K562 (cell line): ENCODE results near the gene NME4. TPM values are rescaled to one million over a fixed set of nuclear protein-coding genes. Genes with fewer than 3 reads are reported as not detected.

Experiments used
- ATAC-seq: fragments of 200-7000 bp; cut with Tn5 transposase; 3 replicates; pipeline ENCODE4 v1.9.1; 2020; ENCODE audit warnings: moderate library complexity
- BruUV-seq: library from RNA; stranded (reverse); fragments of 400-500 nt; replicated peaks from 2 replicates; lab custom pipeline; 2021; lab: Mats Ljungman, UMichigan
- CTCF ChIA-PET: fragments of 300-600 bp; formaldehyde crosslinking; extraction: SDS; loops from one replicate; lab custom pipeline; 2021; ENCODE audit warnings: low intra/inter-chr PET ratio; lab: Yijun Ruan, JAX
- POLR2A ChIA-PET: fragments of 300-600, 350-650 bp; sonication (Branson Sonifier 250); formaldehyde crosslinking; extraction: SDS; loops from one replicate; lab custom pipeline; 2021; ENCODE audit warnings: antibody characterized with exemption, inconsistent platforms; lab: Yijun Ruan, JAX
- DNase-seq, 4 experiments: peaks; one replicate each; pipeline versions ENCODE4 v3.0.0 to v3.0.0-alpha.2; 2011 to 2018; ENCODE audit warnings: low spot score in 3 of 4, mixed read lengths in 3 of 4; ENCODE audit errors: extremely low read depth in 1 of 4
- FAIRE-seq: peaks from 2 replicates; lab custom pipeline; 2011; peaks lifted over from hg19 to GRCh38; lab: Jason Lieb, UNC
- H2AFZ ChIP-seq: 2 replicates; pipeline ENCODE4 v1.6.0; 2011; ENCODE audit warnings: low read depth, low read length, control low read depth, inconsistent platforms
- H3K27ac ChIP-seq: fragments of 200-600 bp; 3 replicates; pipeline ENCODE4 v1.8.0; 2011; ENCODE audit warnings: low read depth, mild to moderate bottlenecking, control low read depth, inconsistent platforms, low read length, moderate library complexity, mixed read lengths; ENCODE audit errors: extremely low read depth
- H3K27me3 ChIP-seq, 2 experiments: fragments of 300-600 bp in 1 of 2; 2 replicates in 1 of 2; 3 replicates in 1 of 2; pipeline versions ENCODE4 v1.6.0 to v1.8.0; 2011; ENCODE audit warnings: inconsistent platforms in 2 of 2, low read length in 2 of 2, mild to moderate bottlenecking in 1 of 2, mixed read lengths in 1 of 2, moderate library complexity in 1 of 2; ENCODE audit not compliant: control insufficient read depth in 2 of 2, insufficient read depth in 2 of 2
- H3K36me3 ChIP-seq: fragments of 300-600 bp; 3 replicates; pipeline ENCODE4 v1.8.0; 2011; ENCODE audit warnings: mild to moderate bottlenecking, low read length, inconsistent platforms; ENCODE audit not compliant: control insufficient read depth, insufficient read depth
- H3K4me1 ChIP-seq, 2 experiments: fragments of 200-600 bp in 1 of 2; replicated peaks in 1 of 2; 2 replicates in 1 of 2; 3 replicates in 1 of 2; pipeline versions ENCODE4 v1.5.1 to v1.8.0; 2011; ENCODE audit warnings: inconsistent platforms in 2 of 2, low read length in 2 of 2, mild to moderate bottlenecking in 1 of 2, mixed read lengths in 1 of 2, moderate library complexity in 1 of 2; ENCODE audit not compliant: control insufficient read depth in 2 of 2, insufficient read depth in 2 of 2
- H3K4me2 ChIP-seq: 2 replicates; pipeline ENCODE4 v1.6.1; 2011; ENCODE audit warnings: low read length, control low read depth, inconsistent platforms, mixed read lengths; ENCODE audit not compliant: insufficient read depth
- H3K4me3 ChIP-seq: fragments of 200-600 bp; sonication (generic), shearing (Covaris generic); 2 replicates; pipeline ENCODE4 v1.5.1; 2016; ENCODE audit warnings: control low read depth, inconsistent platforms
- H3K79me2 ChIP-seq: fragments of 200-600 bp; 3 replicates; pipeline ENCODE4 v1.8.0; 2011; ENCODE audit warnings: low read length, inconsistent platforms; ENCODE audit not compliant: control insufficient read depth, insufficient read depth
- H3K9ac ChIP-seq, 2 experiments: 2 replicates each; pipeline versions ENCODE4 v1.6.0 to v1.6.1; 2011; ENCODE audit warnings: low read depth in 2 of 2, low read length in 2 of 2, control low read depth in 1 of 2, inconsistent platforms in 1 of 2, mild to moderate bottlenecking in 1 of 2, mixed read lengths in 1 of 2; ENCODE audit not compliant: insufficient read depth in 1 of 2
- H3K9me1 ChIP-seq: one replicate; pipeline ENCODE4 v1.6.0; 2011; ENCODE audit warnings: inconsistent platforms, mild to moderate bottlenecking, low read length, moderate library complexity; ENCODE audit not compliant: control insufficient read depth, insufficient read depth
- H3K9me3 ChIP-seq: replicated peaks from 2 replicates; pipeline ENCODE4 v1.5.1; 2011; ENCODE audit warnings: low read depth, low read length, inconsistent platforms; ENCODE audit not compliant: control insufficient read depth, insufficient read depth
- H4K20me1 ChIP-seq: replicated peaks from 2 replicates; pipeline ENCODE4 v1.6.1; 2011; ENCODE audit warnings: low read length, inconsistent platforms, mixed read lengths; ENCODE audit not compliant: control insufficient read depth, insufficient read depth
- CEBPG ChIP-seq, 3 experiments: fragments of 200-800 bp in 1 of 3; sonication (Bioruptor generic) in 1 of 3; sonication (generic) in 1 of 3; formaldehyde crosslinking in 1 of 3; IDR thresholded peaks in 2 of 3; conservative IDR thresholded peaks in 1 of 3; 2 replicates each; pipeline versions ENCODE4 v1.6.1 to v1.8.0; 2016 to 2022; ENCODE audit warnings: missing compliant biosample characterization in 2 of 3, missing genetic modification characterization in 2 of 3, mild to moderate bottlenecking in 1 of 3, missing genetic modification reagents in 1 of 3
- CTBP1 ChIP-seq: fragments of 450-650 bp; IDR thresholded peaks from 2 replicates; pipeline ENCODE4 v1.6.1; 2016; ENCODE audit warnings: borderline replicate concordance
- MYC ChIP-seq, 2 experiments: fragments of 250-450 bp in 1 of 2; sonication (Bioruptor Pico) in 1 of 2; IDR thresholded peaks; 2 replicates each; pipeline versions ENCODE4 v1.5.1 to v1.6.1; 2012 to 2021; ENCODE audit warnings: low read depth in 2 of 2, borderline replicate concordance in 1 of 2, improper control_type of control experiment in 1 of 2, low read length in 1 of 2, mild to moderate bottlenecking in 1 of 2, moderate library complexity in 1 of 2
- RB1 ChIP-seq: fragments of 450-650 bp; IDR thresholded peaks from 2 replicates; pipeline ENCODE4 v1.6.1; 2017; ENCODE audit warnings: low read depth, mild to moderate bottlenecking
- SMC3 ChIP-seq: conservative IDR thresholded peaks from 2 replicates; pipeline ENCODE4 v1.6.1; 2011; ENCODE audit warnings: low read depth, low read length, improper control_type of control experiment; ENCODE audit not compliant: insufficient read depth
- ZBTB17 ChIP-seq: fragments of 450-650 bp; formaldehyde crosslinking; IDR thresholded peaks from 2 replicates; pipeline ENCODE4 v1.4.0; 2020; ENCODE audit warnings: mild to moderate bottlenecking
- ZFX ChIP-seq: sonication (generic); formaldehyde crosslinking; IDR thresholded peaks from 2 replicates; pipeline ENCODE4 v1.8.0; 2022; ENCODE audit warnings: mild to moderate bottlenecking, missing genetic modification reagents, moderate library complexity
- WGBS: fragments of 100-300 bp; shearing (Covaris generic); methylation state at CpG from one replicate; pipeline ENCODE4 v1.1.6; 2016; ENCODE audit warnings: low coverage, mixed read lengths; ENCODE audit not compliant: insufficient coverage; ENCODE audit errors: missing lambda C conversion rate; 5-methylcytosine and 5-hydroxymethylcytosine counted together
- in situ Hi-C: fragments of 300-500 bp; cut with MboI; formaldehyde crosslinking; loops from 4 replicates; pipeline ENCODE4 v1.15.0; 2018; ENCODE audit warnings: inconsistent platforms, mixed read lengths
- intact Hi-C: fragments of 100-400 bp; cut with micrococcal nuclease; formaldehyde crosslinking; loops from 2 replicates; pipeline ENCODE4 v1.14.2; 2022
- polyA plus RNA-seq, 8 experiments: library from polyadenylated mRNA; depleted of rRNA in 4 of 8; stranded (reverse) in 5 of 8; unstranded in 3 of 8; fragments of >200 nt; fragmentation: Nextera tagmentation in 2 of 8; fragmentation: Illumina TruSeq in 1 of 8; extraction: Ambion mirVana in 2 of 8; extraction: Trizol in 1 of 8; gene quantifications; 2 replicates each; pipeline versions ENCODE4 v1.2.1 to v1.2.3, GENCODE V29; 2011 to 2014; ENCODE audit warnings: inconsistent platforms in 1 of 8, missing spikeins in 1 of 8
- total RNA-seq, 7 experiments: library from RNA; depleted of rRNA in 6 of 7; stranded (reverse); fragments of >200 nt in 6 of 7; fragmentation: Illumina TruSeq in 2 of 7; extraction: Trizol in 2 of 7; gene quantifications; 2 replicates each; pipeline versions ENCODE4 v1.2.1 to v1.2.3, GENCODE V29; 2011 to 2021; ENCODE audit warnings: low replicate concordance in 1 of 7
- TF ChIP-seq, protein P1 (sequence below), 2 experiments: IDR thresholded peaks; 2 replicates each; pipeline ENCODE4 v1.6.1; 2011; ENCODE audit warnings: borderline replicate concordance in 1 of 2, control low read depth in 1 of 2, low read depth in 1 of 2, low read length in 1 of 2, mild to moderate bottlenecking in 1 of 2, mixed read lengths in 1 of 2, moderate library complexity in 1 of 2; ENCODE audit not compliant: insufficient read depth in 1 of 2, insufficient read length in 1 of 2, poor library complexity in 1 of 2, severe bottlenecking in 1 of 2; ENCODE audit errors: extremely low read depth in 1 of 2
- TF ChIP-seq, protein P2 (sequence below), 3 experiments: fragments of 200-800 bp in 1 of 3; fragments of 250-450 bp in 1 of 3; fragments of 450-650 bp in 1 of 3; sonication (Bioruptor Pico) in 1 of 3; sonication (Bioruptor generic) in 1 of 3; formaldehyde crosslinking in 1 of 3; IDR thresholded peaks; 2 replicates each; pipeline versions ENCODE4 v1.6.1 to v1.8.0; 2016 to 2022; ENCODE audit warnings: mild to moderate bottlenecking in 2 of 3, missing genetic modification characterization in 2 of 3, missing compliant biosample characterization in 1 of 3, moderate library complexity in 1 of 3
- TF ChIP-seq, protein P3 (sequence below): sonication (generic); formaldehyde crosslinking; IDR thresholded peaks from 2 replicates; pipeline ENCODE4 v1.9.0; 2022; ENCODE audit warnings: mild to moderate bottlenecking, missing genetic modification reagents

NME4 gene
- total and polyA plus RNA-seq, 9 of the 15 experiments (the other 6 are each of a cell fraction or from before 2014, with no cell fraction given): 15.4 to 264 (median 139) TPM

DNA sequence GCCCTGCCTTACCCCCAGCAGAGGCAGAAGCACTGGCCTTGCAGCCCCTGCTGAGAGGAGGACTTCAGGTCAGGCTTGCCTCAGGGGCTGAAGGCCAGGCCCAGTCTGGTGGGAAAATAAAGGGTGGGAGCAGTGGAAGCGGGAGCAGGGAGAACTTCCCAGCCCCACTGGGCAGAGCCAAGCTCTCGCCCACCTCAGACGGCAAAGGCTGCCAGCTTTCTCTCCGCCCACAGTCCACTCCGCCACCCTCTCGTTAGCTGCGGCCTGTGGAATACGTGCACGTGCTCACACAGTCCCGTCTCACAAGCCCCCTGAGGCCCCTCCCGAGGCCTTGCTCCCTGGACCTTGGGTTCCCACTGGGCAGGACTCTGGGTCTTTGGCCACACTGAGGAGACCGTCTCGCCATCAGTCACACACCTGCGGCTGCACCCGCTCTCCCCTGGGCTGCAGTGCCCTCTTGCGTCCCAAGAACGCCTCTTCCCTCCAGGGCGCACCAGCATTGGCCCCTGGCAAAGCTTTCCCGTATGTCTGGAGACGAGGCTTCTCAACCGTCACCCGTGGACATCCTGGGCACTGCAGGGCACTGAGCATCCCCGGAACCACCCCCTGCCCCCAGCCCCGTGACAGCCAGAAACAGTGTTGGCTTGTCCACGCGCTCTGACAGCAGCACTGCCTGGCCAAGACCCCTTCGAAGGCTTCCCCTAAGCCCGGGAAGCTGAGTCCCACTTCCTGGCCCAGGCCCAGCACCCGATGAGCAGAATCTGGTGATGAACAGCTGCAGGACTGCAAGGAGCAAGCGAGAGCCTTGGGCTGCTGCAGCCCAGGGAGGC, 34.9 kb upstream of the NME4 start:
- Histone ChIP-seq H3K9me3 (no peaks in the 10 kb centered on the region), H3K27me3 (no peaks in the 10 kb centered on the region), H3K4me1 (peaks cover 6 to 75% of the 10 kb centered on the region in 2 experiments; a peak in 4 of 5 replicates), H4K20me1 (no peaks in the 10 kb centered on the region), H3K4me3 (no peak overlapping the region), H3K9ac (peak overlapping the region in 1 of 2 experiments; percentile 77; a peak in 2 of 4 replicates), H3K4me2 (no peak overlapping the region), H3K27ac (no peak overlapping the region), H3K36me3 (peaks cover 12% of the 10 kb centered on the region; the same call in 2 of the 3 replicates), H3K79me2 (no peaks in the 10 kb centered on the region), H3K9me1 (peaks cover 4% of the 10 kb centered on the region), H2AFZ (0 out of 2 replicates have a peak overlapping the region, but pooled peaks have one; percentile 49)
- intact Hi-C loops (no loop called here), in situ Hi-C loops (no loop called here)
- ChIA-PET CTCF (interaction anchor here (0.6 to 1.0 kb wide), 4 partner anchors 137 to 296 kb away, joined by 3 to 8 read pairs (median 3); no protein-coding TSS in a partner anchor), POLR2A (interaction anchor here (1.0 to 1.6 kb wide), 3 partner anchors 8 to 134 kb away, joined by 3 to 4 read pairs (median 4); partner anchors contain the start of gene MRPL28)
- WGBS: 24% methylated on average over 24 of the region's 30 CpGs
- FAIRE-seq (peak; percentile 84), DNase-seq (peak; percentile 48 to 78 (median 66)), ATAC-seq (peak; percentile 89)
- BruUV-seq: no TSS peak
- TF ChIP-seq ZFX (no peak), MYC (IDR thresholded peaks at IDR 0.05; ENCODE audit: low read depth, low read length) (no peak), MYC (CRISPR knock-in tag; IDR thresholded peaks at IDR 0.05; ENCODE audit: borderline replicate concordance, low read depth) (no peak), RB1 (peak; percentile 72; the same call in 1 of the 2 replicates), CTBP1 (peak; percentile 28; the same call in 1 of the 2 replicates), SMC3 (peak; percentile 68), ZBTB17 (CRISPR knock-in tag) (no peak), CEBPG (CRISPR knock-in tag; IDR thresholded peaks at IDR 0.05) (no peak), CEBPG (tag; conservative IDR thresholded peaks at IDR 0.05 in 1 of 2, IDR thresholded peaks at IDR 0.05 in 1 of 2) (no peak)
- TF ChIP-seq, protein P1, sequence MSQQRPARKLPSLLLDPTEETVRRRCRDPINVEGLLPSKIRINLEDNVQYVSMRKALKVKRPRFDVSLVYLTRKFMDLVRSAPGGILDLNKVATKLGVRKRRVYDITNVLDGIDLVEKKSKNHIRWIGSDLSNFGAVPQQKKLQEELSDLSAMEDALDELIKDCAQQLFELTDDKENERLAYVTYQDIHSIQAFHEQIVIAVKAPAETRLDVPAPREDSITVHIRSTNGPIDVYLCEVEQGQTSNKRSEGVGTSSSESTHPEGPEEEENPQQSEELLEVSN (IDR thresholded peaks at IDR 0.05; ENCODE audit: borderline replicate concordance in 1 of 2, extremely low read depth in 1 of 2, insufficient read depth in 1 of 2, insufficient read length in 1 of 2, low read depth in 1 of 2, low read length in 1 of 2, poor library complexity in 1 of 2, severe bottlenecking in 1 of 2): peak in 1 of 2 experiments; percentile 3
- TF ChIP-seq, protein P2, sequence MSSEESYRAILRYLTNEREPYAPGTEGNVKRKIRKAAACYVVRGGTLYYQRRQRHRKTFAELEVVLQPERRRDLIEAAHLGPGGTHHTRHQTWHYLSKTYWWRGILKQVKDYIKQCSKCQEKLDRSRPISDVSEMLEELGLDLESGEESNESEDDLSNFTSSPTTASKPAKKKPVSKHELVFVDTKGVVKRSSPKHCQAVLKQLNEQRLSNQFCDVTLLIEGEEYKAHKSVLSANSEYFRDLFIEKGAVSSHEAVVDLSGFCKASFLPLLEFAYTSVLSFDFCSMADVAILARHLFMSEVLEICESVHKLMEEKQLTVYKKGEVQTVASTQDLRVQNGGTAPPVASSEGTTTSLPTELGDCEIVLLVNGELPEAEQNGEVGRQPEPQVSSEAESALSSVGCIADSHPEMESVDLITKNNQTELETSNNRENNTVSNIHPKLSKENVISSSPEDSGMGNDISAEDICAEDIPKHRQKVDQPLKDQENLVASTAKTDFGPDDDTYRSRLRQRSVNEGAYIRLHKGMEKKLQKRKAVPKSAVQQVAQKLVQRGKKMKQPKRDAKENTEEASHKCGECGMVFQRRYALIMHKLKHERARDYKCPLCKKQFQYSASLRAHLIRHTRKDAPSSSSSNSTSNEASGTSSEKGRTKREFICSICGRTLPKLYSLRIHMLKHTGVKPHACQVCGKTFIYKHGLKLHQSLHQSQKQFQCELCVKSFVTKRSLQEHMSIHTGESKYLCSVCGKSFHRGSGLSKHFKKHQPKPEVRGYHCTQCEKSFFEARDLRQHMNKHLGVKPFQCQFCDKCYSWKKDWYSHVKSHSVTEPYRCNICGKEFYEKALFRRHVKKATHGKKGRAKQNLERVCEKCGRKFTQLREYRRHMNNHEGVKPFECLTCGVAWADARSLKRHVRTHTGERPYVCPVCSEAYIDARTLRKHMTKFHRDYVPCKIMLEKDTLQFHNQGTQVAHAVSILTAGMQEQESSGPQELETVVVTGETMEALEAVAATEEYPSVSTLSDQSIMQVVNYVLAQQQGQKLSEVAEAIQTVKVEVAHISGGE (CRISPR knock-in tag; IDR thresholded peaks at IDR 0.05): no peak
- TF ChIP-seq, protein P3, sequence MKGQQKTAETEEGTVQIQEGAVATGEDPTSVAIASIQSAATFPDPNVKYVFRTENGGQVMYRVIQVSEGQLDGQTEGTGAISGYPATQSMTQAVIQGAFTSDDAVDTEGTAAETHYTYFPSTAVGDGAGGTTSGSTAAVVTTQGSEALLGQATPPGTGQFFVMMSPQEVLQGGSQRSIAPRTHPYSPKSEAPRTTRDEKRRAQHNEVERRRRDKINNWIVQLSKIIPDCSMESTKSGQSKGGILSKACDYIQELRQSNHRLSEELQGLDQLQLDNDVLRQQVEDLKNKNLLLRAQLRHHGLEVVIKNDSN (CRISPR knock-in tag): 0 out of 2 replicates have a peak, but pooled peaks have one; percentile 16
